Neuronal stem cell (in vitro differentiated cells): ENCODE measurements around the gene CHIA.
A peak's percentile ranks its signal among the peaks of the same experiment; 100 is the strongest.
"Not testable (repeated sequence)": the region's sequence is repeated elsewhere in the genome, so short reads cannot be mapped to it uniquely, and the experiment has no call there.

ENCODE experiments used
- DNase-seq: peaks from one replicate; pipeline ENCODE4 v3.0.0-alpha.2; 2013; ENCODE audit warnings: low spot score
- H2AFZ ChIP-seq: one replicate; pipeline ENCODE4 v1.6.1; 2013; ENCODE audit warnings: mild to moderate bottlenecking, low read length, inconsistent platforms
- H2AK5ac ChIP-seq: 2 replicates; pipeline ENCODE4 v1.6.1; 2013; ENCODE audit warnings: low read depth, mild to moderate bottlenecking, inconsistent platforms, low read length, moderate library complexity, mixed read lengths
- H2BK120ac ChIP-seq: 2 replicates; pipeline ENCODE4 v1.6.1; 2013; ENCODE audit warnings: low read depth, mild to moderate bottlenecking, inconsistent platforms, low read length, moderate library complexity, mixed read lengths
- H2BK12ac ChIP-seq: one replicate; pipeline ENCODE4 v1.6.1; 2013; ENCODE audit warnings: low read length, inconsistent platforms
- H2BK15ac ChIP-seq: 2 replicates; pipeline ENCODE4 v1.6.1; 2013; ENCODE audit warnings: mild to moderate bottlenecking, low read length, inconsistent platforms, mixed read lengths
- H2BK5ac ChIP-seq: one replicate; pipeline ENCODE4 v1.6.1; 2013; ENCODE audit warnings: inconsistent platforms, mild to moderate bottlenecking, low read length, moderate library complexity
- H3K14ac ChIP-seq: one replicate; pipeline ENCODE4 v1.6.1; 2013; ENCODE audit warnings: low read length, inconsistent platforms
- H3K18ac ChIP-seq: 2 replicates; pipeline ENCODE4 v1.6.1; 2013; ENCODE audit warnings: low read length, inconsistent platforms
- H3K23ac ChIP-seq: 2 replicates; pipeline ENCODE4 v1.6.1; 2013; ENCODE audit warnings: low read depth, mild to moderate bottlenecking, mixed read lengths, low read length, inconsistent platforms; ENCODE audit not compliant: poor library complexity
- H3K27ac ChIP-seq: replicated peaks from 3 replicates; pipeline ENCODE4 v1.5.1; 2013; ENCODE audit warnings: low read length, inconsistent platforms
- H3K27me3 ChIP-seq, 3 experiments: 2 replicates each; pipeline ENCODE4 v1.6.1; 2013; ENCODE audit warnings: low read length in 3 of 3, mild to moderate bottlenecking in 2 of 3, inconsistent platforms in 1 of 3, low read depth in 1 of 3, mixed read lengths in 1 of 3, moderate library complexity in 1 of 3; ENCODE audit not compliant: control insufficient read depth in 3 of 3, insufficient read depth in 3 of 3
- H3K36me3 ChIP-seq, 2 donors: replicated peaks in 1 of 2; 2 replicates each; pipeline ENCODE4 v1.6.1; 2013; ENCODE audit warnings: low read length in 2 of 2; ENCODE audit not compliant: control insufficient read depth in 2 of 2, insufficient read depth in 2 of 2
- H3K4ac ChIP-seq: 2 replicates; pipeline ENCODE4 v1.6.1; 2013; ENCODE audit warnings: inconsistent platforms, mild to moderate bottlenecking, low read length, moderate library complexity
- H3K4me1 ChIP-seq, 2 donors: 1 replicate in 1 of 2; 2 replicates in 1 of 2; pipeline ENCODE4 v1.6.1; 2013; ENCODE audit warnings: low read length in 2 of 2, low read depth in 1 of 2; ENCODE audit not compliant: control insufficient read depth in 2 of 2, insufficient read depth in 1 of 2
- H3K4me2 ChIP-seq: one replicate; pipeline ENCODE4 v1.6.1; 2013; ENCODE audit warnings: mild to moderate bottlenecking, low read length, inconsistent platforms; ENCODE audit not compliant: insufficient read depth, poor library complexity, severe bottlenecking
- H3K4me3 ChIP-seq, 2 donors: 2 replicates each; pipeline ENCODE4 v1.5.1; 2013; ENCODE audit warnings: low read length in 2 of 2, mild to moderate bottlenecking in 2 of 2, inconsistent platforms in 1 of 2, moderate library complexity in 1 of 2
- H3K79me1 ChIP-seq: one replicate; pipeline ENCODE4 v1.6.1; 2013; ENCODE audit warnings: low read depth, mild to moderate bottlenecking, inconsistent platforms, low read length, moderate library complexity
- H3K9ac ChIP-seq: one replicate; pipeline ENCODE4 v1.6.1; 2013; ENCODE audit warnings: mild to moderate bottlenecking, low read depth, low read length, inconsistent platforms; ENCODE audit not compliant: poor library complexity
- H3K9me3 ChIP-seq, 2 donors: replicated peaks in 1 of 2; 2 replicates each; pipeline versions ENCODE3 to v1.6.1; 2013; ENCODE audit warnings: low read length in 2 of 2, mild to moderate bottlenecking in 2 of 2, inconsistent platforms in 1 of 2, low read depth in 1 of 2, mixed read lengths in 1 of 2, moderate library complexity in 1 of 2; ENCODE audit not compliant: control insufficient read depth in 2 of 2, insufficient read depth in 1 of 2
- H4K8ac ChIP-seq: one replicate; pipeline ENCODE4 v1.6.1; 2013; ENCODE audit warnings: low read depth, mild to moderate bottlenecking, inconsistent platforms, low read length, moderate library complexity
- H4K91ac ChIP-seq: one replicate; pipeline ENCODE4 v1.6.1; 2013; ENCODE audit warnings: low read length, low read depth, mild to moderate bottlenecking, inconsistent platforms; ENCODE audit not compliant: poor library complexity
- WGBS, 2 donors: extraction: QIAGEN DNeasy Blood & Tissue Kit; methylation state at CpG; one replicate each; pipeline ENCODE4 v1.1.7; 2013; ENCODE audit warnings: missing lambda C conversion rate in 2 of 2, mixed read lengths in 1 of 2; ENCODE audit not compliant: insufficient read length in 2 of 2, insufficient replicate concordance in 1 of 2; ENCODE audit errors: extremely low coverage in 2 of 2; 5-methylcytosine and 5-hydroxymethylcytosine counted together

CHIA gene

GRCh38 chr1:111358964-111359363 is 68.3 kb downstream of the CHIA start:
- no peak for DNase-seq
- H3K79me1 ChIP-seq = no peaks in the 10 kb centered on the region
- H3K4me3 ChIP-seq = no peak overlapping the region
- no peaks in the 10 kb centered on the region for H3K9me3 ChIP-seq
- no peak overlapping the region for H2BK15ac ChIP-seq
- no peak overlapping the region for H2BK12ac ChIP-seq
- no peaks in the 10 kb centered on the region for H3K36me3 ChIP-seq
- no peak overlapping the region for H2BK5ac ChIP-seq
- H4K91ac ChIP-seq = no peak overlapping the region
- no peak overlapping the region for H3K18ac ChIP-seq
- H3K4me1 ChIP-seq = peaks cover 2 to 3% of the 10 kb centered on the region in 2 donors
- no peaks in the 10 kb centered on the region for H3K27me3 ChIP-seq
- no peak overlapping the region for H3K4ac ChIP-seq
- no peak overlapping the region for H3K14ac ChIP-seq
- no CpG with 5 or more reads among the region's 2 CpGs for WGBS, 2 donors
- H4K8ac ChIP-seq = no peak overlapping the region
- H3K9ac ChIP-seq = no peak overlapping the region
- no peak overlapping the region for H3K4me2 ChIP-seq
- H2AK5ac ChIP-seq = no peak overlapping the region
- no peak overlapping the region for H3K27ac ChIP-seq
- no peak overlapping the region for H3K23ac ChIP-seq
- no peak overlapping the region for H2BK120ac ChIP-seq
- H2AFZ ChIP-seq = no peak overlapping the region

DNA sequence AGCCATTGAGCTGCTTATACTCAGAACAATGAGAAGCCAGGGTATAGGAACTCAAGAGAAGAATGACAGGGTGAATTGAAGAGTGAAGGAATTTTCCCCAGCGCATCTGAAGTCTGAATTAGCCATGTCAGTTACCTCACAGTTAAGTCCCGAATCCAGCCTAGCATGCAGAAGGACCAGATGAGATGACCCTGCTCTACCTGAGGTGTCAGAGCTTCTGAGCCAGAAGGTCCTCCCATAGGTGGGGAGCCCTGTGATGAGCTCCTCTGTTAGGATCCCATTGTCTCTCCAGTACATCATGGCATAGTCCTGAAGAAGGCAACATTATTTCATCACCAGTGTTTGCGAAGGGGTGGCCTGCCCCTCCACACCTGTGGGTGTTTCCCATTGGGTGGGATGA is 68.7 kb downstream of the CHIA start:
- no peak overlapping the region for H3K23ac ChIP-seq
- no peak overlapping the region for H3K27ac ChIP-seq
- H2BK15ac ChIP-seq = no peak overlapping the region
- H3K9ac ChIP-seq = no peak overlapping the region
- H4K91ac ChIP-seq = no peak overlapping the region
- H3K4me3 ChIP-seq = no peak overlapping the region
- no peak overlapping the region for H3K4me2 ChIP-seq
- H4K8ac ChIP-seq = no peak overlapping the region
- H3K9me3 ChIP-seq = no peaks in the 10 kb centered on the region
- H3K36me3 ChIP-seq = no peaks in the 10 kb centered on the region
- H3K18ac ChIP-seq = peak overlapping the region; percentile 11
- no peaks in the 10 kb centered on the region for H3K79me1 ChIP-seq
- peaks cover 2 to 5% of the 10 kb centered on the region in 2 donors for H3K4me1 ChIP-seq
- WGBS, 2 donors = no CpG with 5 or more reads among the region's 3 CpGs
- no peak overlapping the region for H2AK5ac ChIP-seq
- H2BK5ac ChIP-seq = no peak overlapping the region
- DNase-seq = no peak
- H3K27me3 ChIP-seq = no peaks in the 10 kb centered on the region
- H3K14ac ChIP-seq = no peak overlapping the region
- no peak overlapping the region for H2BK120ac ChIP-seq
- no peak overlapping the region for H3K4ac ChIP-seq
- no peak overlapping the region for H2BK12ac ChIP-seq
- no peak overlapping the region for H2AFZ ChIP-seq

GRCh38 chr1:111360257-111360656 is 69.6 kb downstream of the CHIA start:
- H2BK12ac ChIP-seq, H4K8ac ChIP-seq, H2BK15ac ChIP-seq, H3K9ac ChIP-seq, H3K36me3 ChIP-seq, H3K4me2 ChIP-seq, H3K9me3 ChIP-seq, H3K18ac ChIP-seq, H3K4me3 ChIP-seq, H2BK5ac ChIP-seq, H3K27me3 ChIP-seq, H3K79me1 ChIP-seq, H4K91ac ChIP-seq, H2AFZ ChIP-seq, H2BK120ac ChIP-seq, H2AK5ac ChIP-seq, H3K27ac ChIP-seq, DNase-seq, H3K14ac ChIP-seq, H3K4ac ChIP-seq, H3K23ac ChIP-seq: not testable (repeated sequence)
- no CpG with 5 or more reads among the region's 4 CpGs for WGBS, 2 donors
- H3K4me1 ChIP-seq = peaks cover 4 to 11% of the 10 kb centered on the region in 2 donors

- no peak overlapping the region for H2BK15ac ChIP-seq
These were observed 71.1 kb downstream of the CHIA start for GRCh38 chr1:111361761-111362160.

More at GRCh38 chr1:111361761-111362160, 71.1 kb downstream of the CHIA start:
- H2AK5ac ChIP-seq = no peak overlapping the region
- no peak overlapping the region for H4K8ac ChIP-seq
- H3K27me3 ChIP-seq = no peaks in the 10 kb centered on the region
- peaks cover 4 to 15% of the 10 kb centered on the region in 2 donors for H3K4me1 ChIP-seq
- no peak overlapping the region for H2AFZ ChIP-seq
- H2BK5ac ChIP-seq = no peak overlapping the region
- no peak overlapping the region for H3K4me3 ChIP-seq
- H2BK120ac ChIP-seq = no peak overlapping the region
- no peak overlapping the region for H3K4me2 ChIP-seq
- no peaks in the 10 kb centered on the region for H3K9me3 ChIP-seq
- H4K91ac ChIP-seq = no peak overlapping the region
- H2BK12ac ChIP-seq = no peak overlapping the region
- no peak overlapping the region for H3K14ac ChIP-seq
- no peak overlapping the region for H3K9ac ChIP-seq
- H3K23ac ChIP-seq = no peak overlapping the region
- no peaks in the 10 kb centered on the region for H3K79me1 ChIP-seq
- no CpG with 5 or more reads among the region's 9 CpGs for WGBS, 2 donors
- DNase-seq = no peak
- H3K36me3 ChIP-seq = no peaks in the 10 kb centered on the region
- no peak overlapping the region for H3K27ac ChIP-seq
- H3K18ac ChIP-seq = no peak overlapping the region
- H3K4ac ChIP-seq = no peak overlapping the region
